K562 (cell line): ENCODE data around the gene EQTN. TPM values are rescaled to one million over a fixed set of nuclear protein-coding genes. Genes with fewer than 3 reads are reported as not detected.

Experiments used
- ATAC-seq: fragments of 200-7000 bp; cut with Tn5 transposase; 3 replicates; pipeline ENCODE4 v1.9.1; 2020; ENCODE audit warnings: moderate library complexity
- BruUV-seq: library from RNA; stranded (reverse); fragments of 400-500 nt; replicated peaks from 2 replicates; lab custom pipeline; 2021; lab: Mats Ljungman, UMichigan
- CTCF ChIA-PET: fragments of 300-600 bp; formaldehyde crosslinking; extraction: SDS; loops from one replicate; lab custom pipeline; 2021; ENCODE audit warnings: low intra/inter-chr PET ratio; lab: Yijun Ruan, JAX
- POLR2A ChIA-PET: fragments of 300-600, 350-650 bp; sonication (Branson Sonifier 250); formaldehyde crosslinking; extraction: SDS; loops from one replicate; lab custom pipeline; 2021; ENCODE audit warnings: antibody characterized with exemption, inconsistent platforms; lab: Yijun Ruan, JAX
- DNase-seq, 4 experiments: peaks; one replicate each; pipeline versions ENCODE4 v3.0.0 to v3.0.0-alpha.2; 2011 to 2018; ENCODE audit warnings: low spot score in 3 of 4, mixed read lengths in 3 of 4; ENCODE audit errors: extremely low read depth in 1 of 4
- FAIRE-seq: peaks from 2 replicates; lab custom pipeline; 2011; peaks lifted over from hg19 to GRCh38; lab: Jason Lieb, UNC
- H2AFZ ChIP-seq: 2 replicates; pipeline ENCODE4 v1.6.0; 2011; ENCODE audit warnings: low read depth, low read length, control low read depth, inconsistent platforms
- H3K27ac ChIP-seq: fragments of 200-600 bp; 3 replicates; pipeline ENCODE4 v1.8.0; 2011; ENCODE audit warnings: low read depth, mild to moderate bottlenecking, control low read depth, inconsistent platforms, low read length, moderate library complexity, mixed read lengths; ENCODE audit errors: extremely low read depth
- H3K27me3 ChIP-seq, 2 experiments: fragments of 300-600 bp in 1 of 2; 2 replicates in 1 of 2; 3 replicates in 1 of 2; pipeline versions ENCODE4 v1.6.0 to v1.8.0; 2011; ENCODE audit warnings: inconsistent platforms in 2 of 2, low read length in 2 of 2, mild to moderate bottlenecking in 1 of 2, mixed read lengths in 1 of 2, moderate library complexity in 1 of 2; ENCODE audit not compliant: control insufficient read depth in 2 of 2, insufficient read depth in 2 of 2
- H3K36me3 ChIP-seq: fragments of 300-600 bp; 3 replicates; pipeline ENCODE4 v1.8.0; 2011; ENCODE audit warnings: mild to moderate bottlenecking, low read length, inconsistent platforms; ENCODE audit not compliant: control insufficient read depth, insufficient read depth
- H3K4me1 ChIP-seq, 2 experiments: fragments of 200-600 bp in 1 of 2; replicated peaks in 1 of 2; 2 replicates in 1 of 2; 3 replicates in 1 of 2; pipeline versions ENCODE4 v1.5.1 to v1.8.0; 2011; ENCODE audit warnings: inconsistent platforms in 2 of 2, low read length in 2 of 2, mild to moderate bottlenecking in 1 of 2, mixed read lengths in 1 of 2, moderate library complexity in 1 of 2; ENCODE audit not compliant: control insufficient read depth in 2 of 2, insufficient read depth in 2 of 2
- H3K4me2 ChIP-seq: 2 replicates; pipeline ENCODE4 v1.6.1; 2011; ENCODE audit warnings: low read length, control low read depth, inconsistent platforms, mixed read lengths; ENCODE audit not compliant: insufficient read depth
- H3K4me3 ChIP-seq: fragments of 200-600 bp; sonication (generic), shearing (Covaris generic); 2 replicates; pipeline ENCODE4 v1.5.1; 2016; ENCODE audit warnings: control low read depth, inconsistent platforms
- H3K79me2 ChIP-seq: fragments of 200-600 bp; 3 replicates; pipeline ENCODE4 v1.8.0; 2011; ENCODE audit warnings: low read length, inconsistent platforms; ENCODE audit not compliant: control insufficient read depth, insufficient read depth
- H3K9ac ChIP-seq, 2 experiments: 2 replicates each; pipeline versions ENCODE4 v1.6.0 to v1.6.1; 2011; ENCODE audit warnings: low read depth in 2 of 2, low read length in 2 of 2, control low read depth in 1 of 2, inconsistent platforms in 1 of 2, mild to moderate bottlenecking in 1 of 2, mixed read lengths in 1 of 2; ENCODE audit not compliant: insufficient read depth in 1 of 2
- H3K9me1 ChIP-seq: one replicate; pipeline ENCODE4 v1.6.0; 2011; ENCODE audit warnings: inconsistent platforms, mild to moderate bottlenecking, low read length, moderate library complexity; ENCODE audit not compliant: control insufficient read depth, insufficient read depth
- H3K9me3 ChIP-seq: replicated peaks from 2 replicates; pipeline ENCODE4 v1.5.1; 2011; ENCODE audit warnings: low read depth, low read length, inconsistent platforms; ENCODE audit not compliant: control insufficient read depth, insufficient read depth
- H4K20me1 ChIP-seq: replicated peaks from 2 replicates; pipeline ENCODE4 v1.6.1; 2011; ENCODE audit warnings: low read length, inconsistent platforms, mixed read lengths; ENCODE audit not compliant: control insufficient read depth, insufficient read depth
- BRD4 ChIP-seq: fragments of 200-600 bp; sonication (generic); IDR thresholded peaks from 2 replicates; pipeline ENCODE4 v1.6.1; 2017; ENCODE audit warnings: inconsistent platforms
- MCM5 ChIP-seq: fragments of 450-650 bp; IDR thresholded peaks from 2 replicates; pipeline ENCODE4 v1.6.1; 2016; ENCODE audit warnings: low read depth
- PRDM10 ChIP-seq: fragments of 450-650 bp; IDR thresholded peaks from 2 replicates; pipeline ENCODE4 v1.6.1; 2018; ENCODE audit not compliant: partially characterized antibody
- WGBS: fragments of 100-300 bp; shearing (Covaris generic); methylation state at CpG from one replicate; pipeline ENCODE4 v1.1.6; 2016; ENCODE audit warnings: low coverage, mixed read lengths; ENCODE audit not compliant: insufficient coverage; ENCODE audit errors: missing lambda C conversion rate; 5-methylcytosine and 5-hydroxymethylcytosine counted together
- in situ Hi-C: fragments of 300-500 bp; cut with MboI; formaldehyde crosslinking; loops from 4 replicates; pipeline ENCODE4 v1.15.0; 2018; ENCODE audit warnings: inconsistent platforms, mixed read lengths
- intact Hi-C: fragments of 100-400 bp; cut with micrococcal nuclease; formaldehyde crosslinking; loops from 2 replicates; pipeline ENCODE4 v1.14.2; 2022
- polyA plus RNA-seq, 8 experiments: library from polyadenylated mRNA; depleted of rRNA in 4 of 8; stranded (reverse) in 5 of 8; unstranded in 3 of 8; fragments of >200 nt; fragmentation: Nextera tagmentation in 2 of 8; fragmentation: Illumina TruSeq in 1 of 8; extraction: Ambion mirVana in 2 of 8; extraction: Trizol in 1 of 8; gene quantifications; 2 replicates each; pipeline versions ENCODE4 v1.2.1 to v1.2.3, GENCODE V29; 2011 to 2014; ENCODE audit warnings: inconsistent platforms in 1 of 8, missing spikeins in 1 of 8
- total RNA-seq, 7 experiments: library from RNA; depleted of rRNA in 6 of 7; stranded (reverse); fragments of >200 nt in 6 of 7; fragmentation: Illumina TruSeq in 2 of 7; extraction: Trizol in 2 of 7; gene quantifications; 2 replicates each; pipeline versions ENCODE4 v1.2.1 to v1.2.3, GENCODE V29; 2011 to 2021; ENCODE audit warnings: low replicate concordance in 1 of 7

EQTN gene
- total and polyA plus RNA-seq, 9 of the 15 experiments (the other 6 are each of a cell fraction or from before 2014, with no cell fraction given) = 0.15 to 0.33 (median 0.18) TPM; not detected in 4

DNA sequence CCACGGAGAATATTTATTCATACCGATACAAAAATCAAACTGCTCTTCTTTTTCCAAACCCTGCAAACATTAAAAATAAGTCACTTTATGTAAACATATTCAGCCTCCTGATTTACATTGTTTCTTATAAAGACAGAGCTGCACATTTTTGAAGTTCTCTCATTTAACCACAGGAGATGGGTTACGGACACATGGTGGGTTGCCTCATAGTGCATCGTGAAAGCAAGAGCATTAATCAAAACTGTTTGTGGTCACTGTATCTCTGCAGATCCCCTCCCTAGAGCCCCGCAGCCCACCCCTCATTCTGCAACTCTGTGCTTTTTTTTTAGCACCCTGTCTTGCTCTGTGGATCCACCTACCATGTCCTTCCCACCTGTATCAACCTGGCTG, 43.3 kb upstream of the EQTN start (continued):
- no peak for TF ChIP-seq MCM5
- no peak for TF ChIP-seq BRD4

DNA sequence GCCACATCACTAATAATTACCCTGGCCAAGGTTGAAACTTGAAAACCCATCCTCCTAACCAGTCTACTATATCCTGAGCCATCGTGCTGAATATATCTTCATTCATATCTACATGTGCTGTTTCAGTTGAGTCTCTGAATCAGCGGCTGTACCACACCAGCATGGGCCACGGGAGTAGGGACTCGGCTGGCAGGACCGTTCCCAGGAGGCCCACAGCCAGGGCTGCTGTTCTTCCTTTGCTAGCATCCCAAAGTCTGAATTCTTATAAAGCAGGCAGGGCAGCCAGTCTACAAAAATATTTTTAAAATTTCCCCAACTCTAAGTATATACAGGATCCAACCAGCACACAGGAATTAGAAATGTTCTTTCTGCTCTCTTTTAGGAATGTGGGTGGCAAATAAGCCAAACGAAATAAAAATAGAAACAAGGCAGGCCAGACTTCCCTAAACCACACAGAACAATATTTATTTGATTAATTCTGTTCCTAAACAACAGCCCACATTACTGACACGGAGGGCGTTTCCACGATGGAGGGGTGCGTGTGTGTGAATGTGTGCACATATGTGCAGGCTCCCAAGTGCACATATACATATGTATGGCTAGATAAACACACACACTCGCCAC, 42.8 kb upstream of the EQTN start:
- Histone ChIP-seq H3K79me2 (no peaks in the 10 kb centered on the region; the same call in 2 of the 3 replicates), H3K4me3 (no peak overlapping the region), H3K27me3 (no peaks in the 10 kb centered on the region), H3K36me3 (peaks cover 4% of the 10 kb centered on the region; the same call in 1 of the 3 replicates), H3K9me3 (no peaks in the 10 kb centered on the region), H3K27ac (no peak overlapping the region), H3K4me2 (no peak overlapping the region), H3K9ac (no peak overlapping the region), H3K4me1 (no peaks in the 10 kb centered on the region), H4K20me1 (no peaks in the 10 kb centered on the region), H3K9me1 (no peaks in the 10 kb centered on the region), H2AFZ (no peak overlapping the region)
- BruUV-seq = no TSS peak
- no peak for TF ChIP-seq PRDM10
- intact Hi-C loops = loop anchor here (10.0 kb wide), 1 partner anchor 105 kb away; no protein-coding TSS in a partner anchor
- in situ Hi-C loops = loop anchor here (5.0 kb wide), 1 partner anchor 193 kb away; no protein-coding TSS in a partner anchor
- POLR2A ChIA-PET = no interaction called here
- FAIRE-seq (no peak), DNase-seq (no peak), ATAC-seq (no peak)
- CTCF ChIA-PET = no interaction called here
- 50% methylated on average over 1 of the region's 11 CpGs for whole genome bisulfite sequencing
